Fibroblast of pulmonary artery (primary cell): ENCODE results near the gene MPIG6B.
"Not testable (repeated sequence)": the region's sequence is repeated elsewhere in the genome, so short reads cannot be mapped to it uniquely, and the experiment has no call there.

ENCODE experiments used
- DNase-seq: peaks from one replicate; pipeline ENCODE4 v3.0.0-alpha.2; 2010; ENCODE audit warnings: low read depth
- H3K4me3 ChIP-seq: replicated peaks from 2 replicates; pipeline ENCODE4 v1.5.1; 2011; ENCODE audit warnings: low read depth, mild to moderate bottlenecking, control low read depth, low read length, moderate library complexity
- CTCF ChIP-seq: IDR thresholded peaks from 2 replicates; pipeline ENCODE4 v1.5.1; 2011; ENCODE audit warnings: mild to moderate bottlenecking, control low read depth, low read length, inconsistent platforms; ENCODE audit errors: missing control alignments

The MPIG6B gene

GRCh38 chr6:31708224-31708623, 14.9 kb upstream of the MPIG6B start:
- no peak for DNase-seq
- no peak overlapping the region for H3K4me3 ChIP-seq
- TF ChIP-seq CTCF, result no peak

GRCh38 chr6:31709157-31709556, 14.0 kb upstream of the MPIG6B start:
- H3K4me3 ChIP-seq, DNase-seq: not testable (repeated sequence)

GRCh38 chr6:31710523-31711219, 12.5 kb upstream of the MPIG6B start:
- no peak for TF ChIP-seq CTCF
- H3K4me3 ChIP-seq, result no peak overlapping the region
- no peak for DNase-seq

GRCh38 chr6:31711233-31711632, 11.9 kb upstream of the MPIG6B start:
- no peak for TF ChIP-seq CTCF
- DNase-seq, result no peak
- H3K4me3 ChIP-seq, result no peak overlapping the region

- TF ChIP-seq CTCF, result no peak
- no peak overlapping the region for H3K4me3 ChIP-seq
- no peak for DNase-seq
These were observed 10.9 kb upstream of the MPIG6B start for GRCh38 chr6:31712296-31712695.

- no peak for DNase-seq
- H3K4me3 ChIP-seq, result no peak overlapping the region
- no peak for TF ChIP-seq CTCF
These were observed 9.7 kb upstream of the MPIG6B start for GRCh38 chr6:31713465-31713864.

- no peak for TF ChIP-seq CTCF
- H3K4me3 ChIP-seq, result no peak overlapping the region
- DNase-seq, result no peak
These were observed 9.0 kb upstream of the MPIG6B start for GRCh38 chr6:31713991-31714684.
